ENCODE results near the gene ABCC5.
"Not testable (repeated sequence)": the region's sequence is repeated elsewhere in the genome, so short reads cannot be mapped to it uniquely, and the experiment has no call there.

Gene ABCC5

GRCh38 chr3:183884427-183885296 is 133.0 kb downstream of the ABCC5 start, which contains the start of gene PARL:
TSS of gene PARL (minus strand) at chr3:183884880. CDS start at chr3:183884846, 34 bp downstream.
- FAIRE-seq, result no peak

DNA sequence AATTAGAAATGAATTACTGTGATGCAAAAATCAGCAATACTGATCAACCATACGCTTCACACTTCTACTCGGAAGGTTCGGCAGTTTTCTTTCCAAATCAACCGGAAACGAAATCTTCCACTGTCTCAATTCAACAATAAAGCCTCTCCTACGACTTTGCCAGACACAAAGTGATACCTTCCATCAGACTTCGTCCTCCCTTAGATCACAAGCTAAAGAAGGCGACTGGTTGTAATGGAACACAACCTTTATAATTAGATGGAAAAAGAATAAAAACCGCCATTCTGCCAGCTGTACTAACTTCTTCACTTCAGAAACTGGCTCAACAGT is 133.6 kb downstream of the ABCC5 start:
- FAIRE-seq, result no peak

DNA sequence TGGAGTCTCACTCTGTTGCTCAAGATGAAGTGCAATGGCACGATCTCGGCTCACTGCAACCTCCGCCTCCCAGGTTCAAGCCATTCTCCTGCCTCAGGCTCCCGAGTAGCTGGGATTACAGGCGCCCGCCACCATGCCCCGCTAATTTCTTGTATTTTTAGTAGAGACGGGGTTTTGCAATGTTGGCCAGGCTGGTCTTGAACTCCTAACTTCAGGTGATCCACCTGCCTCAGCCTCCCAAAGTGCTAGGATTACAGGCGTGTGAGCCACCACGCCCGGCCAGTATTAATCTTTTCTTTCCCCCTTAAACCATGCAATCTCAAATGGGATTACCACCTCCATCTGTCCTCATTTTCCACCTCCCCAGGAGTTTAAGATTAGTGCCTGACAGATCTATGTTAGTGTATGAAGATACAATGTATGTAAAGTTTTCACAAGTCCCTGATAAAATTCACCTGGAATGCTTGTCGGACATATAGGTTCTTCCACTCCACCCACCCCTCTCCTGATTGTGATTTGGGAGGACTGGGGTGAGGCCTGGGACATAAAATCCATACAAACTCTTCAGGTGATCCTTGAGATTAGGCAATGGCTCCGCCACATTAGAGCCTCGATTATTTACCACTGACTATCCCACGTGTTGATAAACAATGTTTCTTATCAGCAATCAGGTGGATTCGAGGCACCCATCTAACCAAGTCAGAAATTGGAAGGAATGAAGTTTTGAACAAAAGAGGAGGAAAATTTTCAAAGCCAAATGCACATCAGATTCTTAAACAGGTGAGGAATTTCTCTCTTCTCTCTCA is 134.2 kb downstream of the ABCC5 start:
- FAIRE-seq, result no peak

- no peak for FAIRE-seq
Measured at GRCh38 chr3:183880121-183880520, 137.6 kb downstream of the ABCC5 start.

DNA sequence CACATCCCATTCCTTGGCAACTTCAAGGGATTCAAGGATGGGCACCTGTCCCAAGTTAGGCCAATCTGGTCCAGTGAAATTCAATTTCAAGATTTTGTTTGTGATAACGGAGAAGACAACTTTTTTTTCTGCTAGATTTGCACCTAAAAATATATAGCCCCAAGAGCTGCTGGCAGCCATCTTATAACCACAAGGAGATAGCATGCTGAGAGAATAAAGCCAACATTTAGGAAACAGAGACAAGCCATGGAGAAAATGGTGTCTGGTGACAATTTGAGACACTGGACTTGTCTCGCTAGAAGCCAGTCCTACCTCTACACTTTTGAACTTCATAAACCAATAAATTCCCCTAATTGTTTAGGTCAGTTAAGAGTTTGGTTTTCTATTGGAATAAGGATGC is 138.4 kb downstream of the ABCC5 start:
- FAIRE-seq, result no peak

- FAIRE-seq, result no peak
Measured at GRCh38 chr3:183878071-183878470, 139.6 kb downstream of the ABCC5 start.

GRCh38 chr3:183877227-183877626 is 140.5 kb downstream of the ABCC5 start:
- not testable (repeated sequence) for FAIRE-seq

DNA sequence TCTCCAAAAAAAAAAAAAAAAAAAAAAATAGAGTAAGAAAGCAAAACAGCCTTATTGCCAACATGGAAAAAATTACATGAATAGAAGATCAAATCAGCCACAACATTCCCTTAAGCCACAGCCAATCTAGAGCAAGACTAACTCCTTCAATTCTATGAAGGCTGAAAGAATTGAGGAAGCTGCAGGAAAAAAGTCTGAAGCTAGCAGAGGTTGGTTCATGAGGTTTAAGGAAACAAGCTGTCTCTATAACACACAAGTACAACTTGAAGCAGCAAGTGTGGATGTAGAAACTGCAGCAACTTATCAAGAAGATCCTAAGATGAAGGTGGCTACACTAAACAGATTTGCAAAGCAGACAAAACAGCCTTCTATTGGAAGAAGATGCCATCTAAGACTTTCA is 142.3 kb downstream of the ABCC5 start:
- no peak for FAIRE-seq

DNA sequence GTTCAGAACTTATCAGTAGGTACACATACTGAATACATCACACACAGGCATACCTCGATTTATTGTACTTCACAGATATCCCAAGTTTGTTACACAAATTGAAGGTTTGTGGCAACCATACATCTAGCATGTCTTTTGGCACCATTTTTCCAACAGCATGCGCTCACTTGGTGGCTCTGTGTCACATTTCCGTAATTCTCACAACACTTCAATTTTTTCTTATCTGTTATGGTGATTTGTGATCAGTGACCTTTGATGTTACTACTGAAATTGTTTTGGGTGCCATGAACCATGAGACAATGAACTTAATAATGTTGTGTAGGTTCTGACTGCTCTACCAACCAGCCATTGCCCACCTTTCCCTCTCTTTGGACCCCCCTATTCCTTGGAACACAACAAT is 143.8 kb downstream of the ABCC5 start:
- FAIRE-seq, result no peak

DNA sequence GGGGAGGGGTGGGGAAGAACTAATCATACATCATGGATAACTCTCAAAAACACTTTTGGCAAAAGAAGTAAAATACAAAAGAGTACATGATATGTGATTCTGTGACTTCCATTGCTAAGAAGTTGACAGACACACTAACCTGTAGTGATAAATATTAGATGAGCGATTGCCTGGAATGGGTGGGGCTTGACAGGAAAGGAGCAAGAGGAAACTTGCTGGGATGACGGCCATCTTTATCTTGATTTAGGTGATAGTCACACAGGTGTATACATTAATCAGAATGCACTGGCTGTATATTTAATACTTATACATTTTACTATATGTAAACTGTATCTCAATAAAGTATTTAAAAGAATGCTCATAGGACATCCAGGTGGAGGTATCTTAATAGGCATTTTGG is 146.1 kb downstream of the ABCC5 start:
- FAIRE-seq, result no peak

DNA sequence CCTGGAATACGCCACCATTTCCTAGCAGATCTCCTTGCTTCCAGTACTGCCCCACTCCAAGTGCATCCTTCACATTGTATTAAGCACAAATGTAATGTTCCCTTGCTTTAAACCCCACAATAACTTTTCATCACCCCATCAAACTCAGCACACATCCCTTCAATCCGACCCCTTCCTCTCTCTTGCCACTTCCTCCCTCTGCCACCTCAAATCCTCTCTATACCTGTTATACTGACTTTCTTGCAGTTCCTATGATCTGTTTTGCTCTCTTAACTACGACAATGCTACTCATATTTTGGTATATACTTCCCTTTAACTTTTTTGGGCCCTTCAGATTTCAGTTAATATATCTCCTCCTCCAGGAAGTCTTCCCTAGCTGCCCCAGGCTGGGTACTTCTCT is 147.1 kb downstream of the ABCC5 start:
- FAIRE-seq, result no peak
